Hematopoietic multipotent progenitor cell treated with erythropoietin and hydrocortisone succinate and interleukin-3 and kit ligand, for 15 days (in vitro differentiated cells): Measurements from ENCODE around the gene IFT81.
"Not testable (repeated sequence)": the region's sequence is repeated elsewhere in the genome, so short reads cannot be mapped to it uniquely, and the experiment has no call there.

Source experiments
- DNase-seq: peaks from one replicate; pipeline ENCODE4 v3.0.0-alpha.2; 2015; ENCODE audit warnings: low spot score

IFT81 gene, protein sequence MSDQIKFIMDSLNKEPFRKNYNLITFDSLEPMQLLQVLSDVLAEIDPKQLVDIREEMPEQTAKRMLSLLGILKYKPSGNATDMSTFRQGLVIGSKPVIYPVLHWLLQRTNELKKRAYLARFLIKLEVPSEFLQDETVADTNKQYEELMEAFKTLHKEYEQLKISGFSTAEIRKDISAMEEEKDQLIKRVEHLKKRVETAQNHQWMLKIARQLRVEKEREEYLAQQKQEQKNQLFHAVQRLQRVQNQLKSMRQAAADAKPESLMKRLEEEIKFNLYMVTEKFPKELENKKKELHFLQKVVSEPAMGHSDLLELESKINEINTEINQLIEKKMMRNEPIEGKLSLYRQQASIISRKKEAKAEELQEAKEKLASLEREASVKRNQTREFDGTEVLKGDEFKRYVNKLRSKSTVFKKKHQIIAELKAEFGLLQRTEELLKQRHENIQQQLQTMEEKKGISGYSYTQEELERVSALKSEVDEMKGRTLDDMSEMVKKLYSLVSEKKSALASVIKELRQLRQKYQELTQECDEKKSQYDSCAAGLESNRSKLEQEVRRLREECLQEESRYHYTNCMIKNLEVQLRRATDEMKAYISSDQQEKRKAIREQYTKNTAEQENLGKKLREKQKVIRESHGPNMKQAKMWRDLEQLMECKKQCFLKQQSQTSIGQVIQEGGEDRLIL

DNA sequence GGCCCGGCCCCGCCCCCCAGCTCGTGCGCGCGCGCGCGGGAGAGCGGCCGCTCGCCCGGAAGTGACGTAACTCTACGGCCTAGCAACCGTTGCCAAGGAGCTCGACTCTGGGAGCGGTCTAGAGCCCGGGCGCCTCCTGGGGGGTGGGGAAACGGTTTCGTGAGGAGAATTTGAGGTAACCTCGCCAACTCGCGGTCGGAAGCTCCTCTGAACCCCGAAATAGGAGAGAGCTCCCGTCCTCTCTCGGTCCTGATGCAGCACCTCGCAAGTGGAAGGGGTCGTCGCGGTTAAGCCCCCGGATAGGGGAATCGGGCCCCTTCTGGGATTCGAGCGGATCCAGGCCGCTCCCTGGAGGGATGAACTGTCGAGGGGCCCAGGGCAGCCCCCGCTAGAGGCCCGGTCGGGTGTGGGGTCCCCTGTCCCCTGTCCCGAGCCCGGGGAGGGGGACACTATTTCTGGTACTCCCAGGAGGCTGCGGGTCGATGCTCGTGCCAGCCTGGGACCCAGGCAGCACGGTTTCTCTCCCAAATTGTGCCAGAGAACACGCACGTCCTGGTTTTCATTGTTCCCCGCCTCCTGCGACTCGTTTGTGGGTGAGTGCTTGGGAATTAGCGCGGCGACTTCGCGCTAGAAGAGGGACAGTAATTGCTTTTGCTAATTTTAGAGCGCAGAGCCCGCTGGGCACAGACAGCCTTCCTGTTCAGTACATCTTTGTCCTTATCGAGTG lies at the start of gene IFT81:
TSS of gene IFT81 (plus strand) at position 89 of the 727 bp plus-strand sequence. CDS start 3,024 bp downstream, outside the sequence.
- peak; percentile 95 for DNase-seq

DNA sequence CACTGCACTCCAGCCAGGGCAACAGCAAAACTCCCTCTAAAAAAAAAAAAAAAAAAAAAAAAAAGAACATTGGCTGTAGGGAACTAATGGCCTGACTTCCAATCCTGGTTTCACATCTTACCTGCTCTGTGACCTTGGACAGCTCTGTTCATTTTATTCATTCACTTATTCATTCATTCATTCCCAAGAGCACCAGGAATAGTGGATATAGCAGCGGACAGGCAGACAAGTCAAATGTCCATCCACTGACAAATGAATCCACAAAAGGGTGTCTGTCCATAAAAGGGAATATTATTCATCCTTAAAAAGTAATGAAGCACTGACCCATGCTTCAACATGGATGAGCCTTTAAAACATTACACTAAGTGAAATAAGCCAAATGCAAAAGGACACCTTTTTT lies 48.3 kb upstream of the IFT81 start:
- DNase-seq: no peak

DNA sequence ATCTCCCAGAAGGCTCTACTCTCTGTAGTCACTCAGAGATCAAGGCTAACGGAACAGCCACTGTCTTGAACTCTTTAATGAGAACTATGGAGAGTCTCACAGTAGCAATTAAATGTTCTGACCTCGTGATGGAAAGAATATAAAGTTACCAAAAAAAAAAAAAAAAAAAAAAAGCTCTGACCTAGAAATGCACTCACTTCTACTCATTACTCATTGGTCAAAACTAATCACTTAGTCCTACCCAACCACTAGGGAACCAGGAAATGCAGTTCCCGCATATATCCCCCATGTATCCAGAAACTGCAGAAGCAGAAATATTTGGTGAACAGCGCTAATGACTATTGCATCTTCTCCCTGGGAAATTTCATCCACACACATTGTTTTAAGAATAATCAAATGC lies 46.4 kb upstream of the IFT81 start:
- no peak for DNase-seq

DNA sequence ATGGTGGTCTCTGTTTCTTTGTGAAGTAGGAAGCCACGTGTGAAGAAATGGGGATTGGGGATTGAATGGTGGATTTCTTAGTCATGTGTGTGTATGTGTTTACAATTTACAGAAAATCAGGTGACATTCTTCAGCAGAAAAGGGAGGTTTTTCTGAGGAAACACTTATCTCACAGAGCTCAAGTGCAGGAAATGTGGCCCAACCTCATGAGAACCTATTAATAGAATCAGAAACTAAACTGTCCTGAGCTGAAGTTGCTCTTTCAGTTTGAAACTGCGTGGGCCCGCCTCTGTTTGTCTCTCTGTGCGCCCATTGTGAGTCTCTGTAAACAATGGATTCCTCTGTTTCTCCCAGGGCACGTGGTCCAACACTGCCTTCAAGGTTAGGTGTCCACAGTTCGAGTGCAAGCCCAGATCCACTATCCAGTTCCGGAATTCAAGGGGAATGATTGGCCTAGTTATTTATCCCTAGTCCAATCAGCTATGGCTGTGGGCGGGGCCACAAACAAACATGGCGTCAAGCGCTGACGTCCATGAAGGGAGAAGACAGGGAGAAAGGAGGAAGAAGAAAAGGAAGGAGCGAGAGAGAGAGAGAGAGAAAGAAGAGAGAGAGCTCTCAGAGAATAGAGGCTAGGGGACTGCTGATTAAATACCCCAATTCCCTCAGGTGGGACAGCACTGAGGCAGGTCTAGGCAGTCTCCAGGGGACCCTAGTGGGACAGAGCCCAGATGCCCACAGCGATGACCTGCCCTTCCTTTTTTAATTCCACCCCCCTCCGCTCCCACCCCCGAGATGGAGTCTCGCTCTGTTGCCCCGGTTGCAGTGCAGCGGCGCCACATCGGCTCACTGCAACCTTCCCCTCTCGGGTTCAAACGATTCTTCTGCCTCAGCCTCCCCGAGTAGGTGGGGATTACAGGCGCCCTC lies 44.4 kb upstream of the IFT81 start:
- peak; percentile 45 for DNase-seq

DNA sequence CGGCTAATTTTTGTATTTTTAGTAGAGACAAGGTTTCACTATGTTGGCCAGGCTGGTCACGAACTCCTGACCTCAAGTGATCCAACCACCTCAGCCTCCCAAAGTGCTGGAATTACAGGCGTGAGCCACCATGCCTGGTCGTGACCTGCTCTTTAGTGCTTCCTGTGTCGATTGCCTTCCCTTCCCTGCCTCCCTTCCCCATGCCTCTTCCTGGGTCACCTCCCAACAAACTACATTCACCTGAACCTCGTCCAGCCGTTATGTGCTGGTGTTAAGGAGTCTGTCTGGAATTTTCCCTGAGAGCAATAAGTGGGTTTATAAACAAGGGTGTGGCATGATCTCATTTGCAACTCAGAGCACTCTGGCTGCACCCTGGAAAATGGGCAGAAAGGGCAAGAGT lies 43.7 kb upstream of the IFT81 start:
- DNase-seq: no peak

DNA sequence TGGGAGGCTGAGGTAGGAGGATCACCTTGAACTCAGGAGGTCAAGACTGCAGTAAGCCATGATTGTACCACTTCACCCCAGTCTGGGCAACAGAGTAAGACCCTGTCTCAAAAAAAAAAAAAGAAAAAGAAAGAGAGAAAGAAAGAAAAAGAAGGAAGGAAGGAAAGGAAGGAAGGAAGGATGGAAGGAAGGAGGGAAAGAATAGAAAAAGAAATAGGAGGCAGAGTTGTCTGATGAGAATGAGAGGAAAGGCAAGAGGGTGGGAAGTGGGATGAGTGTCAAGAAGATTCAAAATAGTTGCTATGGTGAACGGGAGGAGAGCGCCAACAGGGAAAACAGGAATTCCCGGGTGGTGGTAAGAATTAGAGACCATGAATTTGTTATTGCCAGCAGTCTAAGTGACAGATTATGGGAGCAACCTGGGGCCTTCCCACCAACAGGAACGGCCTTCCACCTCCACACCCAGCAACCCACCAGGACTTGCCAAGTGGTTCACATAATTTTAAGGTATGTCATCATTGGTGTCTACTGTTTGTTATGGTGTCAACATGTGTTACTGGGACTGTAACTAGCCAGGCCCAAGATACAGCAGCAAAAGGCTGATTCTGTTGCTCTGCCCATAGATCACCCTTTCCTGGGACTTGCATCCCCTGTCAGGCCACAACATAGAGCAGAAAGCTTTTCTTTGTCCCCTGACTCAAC lies 39.7 kb upstream of the IFT81 start:
- DNase-seq: no peak

DNA sequence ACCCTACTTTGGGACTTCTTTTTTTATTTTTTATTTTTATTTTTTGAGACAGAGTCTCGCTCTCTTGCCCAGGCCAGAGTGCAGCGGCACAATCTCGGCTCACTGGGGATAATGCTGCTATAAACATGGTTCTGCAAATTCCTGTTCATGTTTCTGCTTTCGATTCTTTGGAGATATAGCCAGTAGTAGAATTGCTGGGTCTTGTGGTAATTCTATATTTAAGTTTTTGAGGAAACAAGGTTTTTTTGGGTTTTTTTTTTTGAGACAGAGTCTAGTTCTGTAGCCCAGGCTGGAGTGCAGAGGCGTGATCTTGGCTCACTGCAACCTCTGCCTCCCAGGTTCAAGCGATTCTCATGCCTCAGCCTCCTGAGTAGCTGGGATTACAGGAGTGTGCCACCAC lies 35.9 kb upstream of the IFT81 start:
- DNase-seq: not testable (repeated sequence)

DNA sequence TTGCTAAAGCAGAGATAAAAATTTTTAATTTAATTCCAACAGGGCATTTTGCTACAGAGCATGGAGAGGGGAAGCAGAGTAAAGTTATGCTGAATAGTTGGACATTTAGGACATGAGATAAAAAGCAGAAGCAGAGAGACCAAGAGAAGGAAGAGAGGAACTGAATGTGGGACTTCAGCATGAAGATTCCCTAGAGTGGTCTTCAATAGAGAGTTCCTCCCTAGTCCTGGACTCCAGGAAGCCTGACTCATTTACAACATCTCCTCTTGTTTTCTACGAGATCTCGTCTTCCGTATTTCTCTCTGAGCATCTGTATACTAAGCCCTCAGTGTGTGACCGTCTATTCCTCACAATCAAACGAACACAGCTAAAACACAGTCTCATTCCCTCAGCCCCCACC lies 35.2 kb upstream of the IFT81 start:
- DNase-seq: no peak

DNA sequence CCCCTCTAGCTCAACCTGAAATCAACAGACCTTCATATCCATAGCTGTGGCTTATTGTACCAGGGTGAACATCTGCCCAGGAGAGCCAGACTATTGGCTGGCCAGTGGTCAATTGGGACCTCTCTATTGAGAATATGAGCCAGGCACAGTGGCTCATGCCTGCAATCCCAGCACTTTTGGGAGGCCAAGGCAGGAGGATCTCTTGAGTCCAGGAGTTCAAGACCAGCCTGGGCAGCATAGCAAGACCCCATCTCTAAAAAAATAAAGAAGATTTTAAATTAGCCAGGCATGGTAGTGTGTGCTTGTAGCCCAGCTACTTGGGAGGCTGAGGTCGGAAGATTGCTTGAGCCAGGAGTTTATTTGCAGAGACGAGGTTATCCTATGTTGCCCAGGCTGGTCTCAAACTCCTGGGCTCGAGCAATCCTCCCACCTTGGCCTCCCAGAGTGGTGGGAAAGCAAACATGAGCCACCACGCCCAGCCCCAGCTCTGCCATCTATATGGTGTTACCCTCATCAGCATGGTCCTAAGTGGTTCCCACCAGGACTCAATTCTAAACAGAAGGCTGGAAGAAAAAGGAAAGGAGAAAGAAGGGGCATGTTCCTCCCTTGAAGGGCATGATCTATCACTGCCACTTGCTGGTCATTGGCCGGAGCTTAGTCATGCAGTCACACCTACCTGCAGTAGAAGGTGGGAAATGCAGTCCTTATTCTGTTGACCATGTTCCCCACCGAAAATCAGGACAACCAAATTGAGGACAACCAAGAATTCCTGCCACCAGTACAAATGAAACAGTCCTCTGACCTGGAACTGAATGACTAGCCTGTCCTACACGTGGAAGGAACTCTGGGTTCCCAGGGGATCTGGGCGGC lies 33.7 kb upstream of the IFT81 start:
- no peak for DNase-seq

DNA sequence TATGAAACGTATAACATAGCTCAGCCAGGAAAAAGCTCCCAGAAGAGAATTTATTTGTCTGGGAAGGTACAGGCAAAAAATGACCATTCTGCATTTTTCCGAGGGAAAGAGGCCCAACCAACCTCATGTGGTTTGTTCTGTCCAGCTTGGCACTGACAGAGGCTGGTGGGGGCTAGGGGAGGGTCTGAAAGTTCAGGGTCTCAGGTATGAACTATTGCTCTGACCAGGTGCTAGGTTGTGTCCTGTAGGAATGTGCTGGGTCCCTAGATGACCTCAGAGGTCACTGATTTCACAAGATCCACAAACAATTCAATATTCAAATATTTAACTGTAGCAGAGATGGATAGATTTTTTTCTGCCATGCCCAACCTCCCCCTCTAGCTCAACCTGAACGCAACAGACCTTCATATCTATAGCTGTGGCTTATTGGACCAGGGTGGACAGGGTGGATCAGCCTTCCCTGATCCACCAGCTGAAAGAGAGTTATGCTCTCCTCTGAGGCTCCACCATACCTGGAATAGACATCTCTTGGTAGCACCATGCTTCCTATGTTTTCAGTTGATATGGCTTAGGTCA lies 32.9 kb upstream of the IFT81 start:
- no peak for DNase-seq

DNA sequence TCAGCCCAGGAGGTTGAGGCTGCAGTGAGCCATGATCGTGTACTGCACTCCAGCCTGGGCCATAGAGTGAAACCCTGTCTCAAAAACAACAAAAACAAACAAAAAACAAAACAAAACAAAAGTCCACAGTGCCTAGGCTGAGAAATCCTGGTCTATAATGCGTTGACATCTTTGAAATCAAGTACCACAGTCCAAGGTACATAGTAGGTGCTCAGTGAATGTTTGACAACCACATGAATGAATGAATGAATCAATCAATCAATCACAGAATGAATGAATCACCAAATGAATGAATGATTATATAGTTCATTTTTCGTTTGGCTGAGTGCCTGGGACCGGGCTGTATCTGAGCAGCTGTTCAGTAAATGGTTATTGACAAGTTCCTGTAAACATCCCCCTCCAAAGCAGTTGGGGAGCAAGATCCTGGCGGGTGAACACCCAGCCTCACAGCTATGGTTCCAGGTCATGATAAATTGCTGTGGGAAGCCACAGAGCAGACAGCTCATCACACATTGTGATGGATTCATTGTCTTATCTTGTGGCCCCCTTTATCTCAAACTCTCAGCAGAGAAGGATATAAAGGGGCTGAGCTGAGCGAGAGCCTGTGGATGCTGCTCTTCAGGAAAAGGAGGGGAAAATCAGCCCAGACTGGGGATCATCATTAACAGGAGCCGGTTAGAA lies 30.4 kb upstream of the IFT81 start:
- DNase-seq: no peak

DNA sequence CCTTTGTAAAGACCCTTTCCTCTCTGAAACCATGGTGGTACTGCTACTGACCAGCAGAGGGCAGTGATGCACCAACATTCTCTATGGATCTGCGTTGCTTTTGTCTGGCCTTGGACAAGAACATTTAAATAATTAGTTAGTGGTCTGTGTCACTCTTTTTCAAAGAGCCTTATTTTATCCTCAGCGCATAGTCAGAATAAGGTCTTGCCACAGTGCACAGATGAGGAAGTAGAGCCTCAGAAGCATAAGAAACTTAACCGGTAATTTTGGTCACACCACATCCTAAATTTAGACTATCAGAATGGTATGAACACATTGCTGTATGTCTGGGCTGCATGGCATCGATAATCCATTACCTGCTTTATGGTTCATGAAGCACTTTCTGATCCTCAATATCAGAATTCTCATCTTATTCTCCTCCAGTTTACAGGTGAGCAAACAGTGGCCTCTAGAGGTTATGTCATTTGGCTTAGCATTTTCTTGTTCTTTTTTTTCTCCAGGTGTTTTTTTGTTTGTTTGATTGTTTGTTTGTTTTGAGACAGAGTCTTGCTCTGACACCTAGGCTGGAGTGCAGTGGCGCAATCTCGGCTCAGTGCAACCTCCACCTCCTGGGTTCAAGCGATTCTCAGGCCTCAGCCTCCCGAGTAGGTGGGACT lies 23.7 kb upstream of the IFT81 start:
- DNase-seq: peak; percentile 71

DNA sequence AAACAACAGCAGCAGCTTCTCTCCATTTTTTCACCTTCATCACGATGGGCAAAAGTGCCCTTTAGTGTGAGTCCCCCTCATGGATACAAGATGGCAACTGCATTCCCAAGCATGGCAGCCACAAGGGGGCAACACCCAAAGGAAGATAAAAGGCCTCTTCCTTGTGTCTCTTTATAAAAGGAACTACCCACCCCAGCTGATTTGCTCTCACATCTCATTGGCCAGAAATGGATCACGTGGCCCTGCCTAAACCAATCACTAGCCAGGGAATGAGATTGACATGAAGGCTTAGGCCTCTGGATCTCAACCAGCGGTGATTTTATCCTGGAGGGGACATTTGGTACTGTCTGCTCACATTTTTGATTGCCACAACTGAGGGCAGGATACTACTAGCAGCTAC lies 21.9 kb upstream of the IFT81 start:
- DNase-seq: peak; percentile 42

DNA sequence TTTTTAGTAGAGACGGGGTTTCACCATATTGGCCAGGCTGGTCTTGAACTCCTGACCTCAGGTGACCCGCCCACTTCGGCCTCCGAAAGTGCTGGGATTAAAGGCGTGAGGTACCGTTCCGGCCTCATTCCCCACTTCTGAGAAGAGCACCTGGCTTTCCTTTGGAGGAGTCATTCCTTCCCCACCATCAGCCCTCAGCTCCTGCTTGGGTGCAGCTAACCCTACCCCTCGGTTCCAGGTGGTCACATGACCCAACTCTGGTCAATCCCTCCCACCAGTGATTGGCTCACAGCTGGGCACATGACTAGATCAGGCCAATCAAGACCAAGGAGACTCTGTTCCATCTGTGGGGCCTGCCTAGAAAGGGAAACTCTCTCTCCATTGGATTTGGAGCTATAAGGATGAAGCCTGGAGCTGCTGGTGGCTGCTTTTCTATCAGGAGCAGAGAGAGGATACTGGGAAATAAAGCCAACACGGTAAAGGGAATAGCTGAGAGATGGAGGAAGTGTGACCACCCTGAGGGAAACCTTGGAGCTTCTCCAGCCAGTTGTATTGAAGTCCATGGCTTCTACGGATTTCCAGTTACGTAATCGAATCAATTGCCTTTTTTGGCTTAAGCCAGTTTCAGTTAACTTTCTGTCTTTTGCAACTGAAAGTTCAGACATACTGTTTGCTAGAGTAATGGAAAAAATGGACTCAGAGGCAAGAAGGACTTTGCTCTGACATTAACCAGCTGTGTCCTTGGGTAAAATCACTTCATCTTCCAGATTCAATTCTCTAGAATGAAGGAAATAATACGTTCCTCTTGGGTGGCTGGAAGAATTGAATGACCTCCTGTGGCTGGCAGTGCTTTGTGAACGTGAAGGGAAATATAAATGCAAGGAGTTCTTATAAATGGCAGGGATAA lies 19.7 kb upstream of the IFT81 start:
- no peak for DNase-seq

DNA sequence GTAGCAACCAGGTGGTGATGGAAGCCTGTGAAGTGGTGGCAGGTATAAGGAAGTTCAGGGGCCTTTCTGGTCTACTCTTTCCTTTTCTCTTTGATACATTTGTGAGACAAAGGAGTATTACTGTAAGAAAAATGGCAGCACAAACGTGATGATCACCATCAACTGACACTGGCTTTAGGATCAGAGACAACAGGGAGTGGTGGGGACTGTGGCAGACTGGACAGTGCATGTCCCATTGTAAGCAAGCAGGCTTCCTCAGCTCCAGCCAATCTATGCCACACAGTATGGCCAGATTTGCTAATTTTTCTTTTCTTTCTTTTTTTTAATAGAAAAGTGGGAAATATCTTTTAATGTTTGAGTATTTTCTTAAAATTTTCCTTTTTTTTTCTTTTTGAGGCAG lies 19.0 kb upstream of the IFT81 start:
- DNase-seq: no peak

DNA sequence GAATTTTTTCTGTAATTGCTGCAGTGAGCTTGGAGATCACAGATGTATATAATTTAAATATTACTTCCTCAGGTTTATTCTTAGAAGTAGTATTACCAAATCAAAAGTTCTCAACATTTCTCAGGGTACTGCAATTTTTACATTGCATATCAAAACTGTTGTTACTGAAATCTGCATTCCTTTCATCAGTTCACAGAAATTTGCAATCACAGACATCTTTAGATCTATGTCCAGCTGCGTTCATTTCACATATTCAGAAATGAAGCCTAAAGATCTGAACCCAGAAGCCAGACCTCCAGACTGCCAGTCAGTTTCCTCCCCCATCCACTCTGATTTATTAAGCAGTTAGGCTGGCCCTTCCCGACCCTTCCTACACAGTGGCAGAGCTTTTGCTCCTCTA lies 18.2 kb upstream of the IFT81 start:
- DNase-seq: no peak
